SU-DHL-6 (cell line): ENCODE results near the gene VPS35L.

Experiments used
- H2AFZ ChIP-seq: fragments of 200-600 bp; sonication (generic); 2 replicates; pipeline ENCODE4 v1.6.1; 2014; ENCODE audit warnings: low read depth, mild to moderate bottlenecking, moderate library complexity, mixed read lengths, antibody characterized with exemption, low read length; ENCODE audit not compliant: severe bottlenecking
- H3F3A ChIP-seq: fragments of 200-600 bp; shearing (Covaris generic); 2 replicates; pipeline ENCODE4 v1.6.0; 2016; ENCODE audit warnings: antibody characterized with exemption, mild to moderate bottlenecking; ENCODE audit not compliant: insufficient read depth
- H3K27ac ChIP-seq: fragments of 200-600 bp; sonication (generic); 2 replicates; pipeline ENCODE4 v1.5.1; 2016; ENCODE audit warnings: low read depth, mild to moderate bottlenecking, low read length, moderate library complexity, mixed read lengths
- H3K27me3 ChIP-seq: fragments of 200-600 bp; sonication (generic), shearing (Covaris generic); 2 replicates; pipeline ENCODE4 v1.6.0; 2014; ENCODE audit warnings: mild to moderate bottlenecking, low read length
- H3K36me3 ChIP-seq: fragments of 200-600 bp; sonication (generic); 2 replicates; pipeline ENCODE4 v1.6.1; 2014; ENCODE audit warnings: mild to moderate bottlenecking, low read length, mixed read lengths
- H3K4me2 ChIP-seq: fragments of 300-600, 200-600 bp; shearing (Covaris generic), sonication (generic); 2 replicates; pipeline ENCODE4 v1.6.0; 2014; ENCODE audit warnings: low read length, low read depth, mild to moderate bottlenecking; ENCODE audit not compliant: poor library complexity, severe bottlenecking
- H3K4me3 ChIP-seq: fragments of 200-600 bp; sonication (generic); 2 replicates; pipeline ENCODE4 v1.5.1; 2014; ENCODE audit warnings: antibody characterized with exemption, low read length, mild to moderate bottlenecking, mixed read lengths; ENCODE audit not compliant: insufficient read depth, poor library complexity, severe bottlenecking
- H3K79me2 ChIP-seq: fragments of 200-600 bp; sonication (generic); 2 replicates; pipeline ENCODE4 v1.6.1; 2014; ENCODE audit warnings: mild to moderate bottlenecking, low read length, moderate library complexity; ENCODE audit not compliant: insufficient read depth
- H3K9ac ChIP-seq: fragments of 200-600 bp; sonication (generic); 2 replicates; pipeline ENCODE4 v1.7.0; 2014; ENCODE audit warnings: mild to moderate bottlenecking, low read length
- H3K9me2 ChIP-seq: fragments of 200-600 bp; sonication (generic); replicated peaks from 2 replicates; pipeline ENCODE4 v1.6.1; 2014; ENCODE audit warnings: low read length; ENCODE audit not compliant: insufficient read depth
- H3K9me3 ChIP-seq: fragments of 200-600 bp; sonication (generic); 2 replicates; pipeline ENCODE4 v1.6.1; 2014; ENCODE audit warnings: low read length, mixed read lengths; ENCODE audit not compliant: insufficient read depth
- H4K20me1 ChIP-seq: fragments of 200-600 bp; sonication (generic); 2 replicates; pipeline ENCODE4 v1.6.1; 2014; ENCODE audit warnings: low read depth, mild to moderate bottlenecking, antibody characterized with exemption, low read length, moderate library complexity, mixed read lengths
- CTCF ChIP-seq: fragments of 200-600 bp; sonication (generic); IDR thresholded peaks from one replicate; pipeline ENCODE4 v1.5.1; 2017; ENCODE audit warnings: antibody characterized with exemption, mild to moderate bottlenecking, low read length, moderate library complexity; ENCODE audit not compliant: insufficient read depth, poor library complexity, severe bottlenecking
- EZH2phosphoT487 ChIP-seq: fragments of 200-600 bp; sonication (generic), shearing (Covaris generic); conservative IDR thresholded peaks from 2 replicates; pipeline ENCODE4 v1.6.1; 2018; ENCODE audit warnings: mild to moderate bottlenecking, antibody characterized with exemption, low read length, moderate library complexity, mixed read lengths

The VPS35L gene

GRCh38 chr16:19517424-19518089, 37.9 kb upstream of the VPS35L start:
- Histone ChIP-seq H3K4me2 (no peak overlapping the region), H3K9me2 (no peaks in the 10 kb centered on the region), H3K9ac (no peak overlapping the region), H3K9me3 (no peaks in the 10 kb centered on the region), H3F3A (peaks cover 4% of the 10 kb centered on the region), H3K4me3 (no peak overlapping the region), H3K36me3 (peaks cover 18% of the 10 kb centered on the region), H3K79me2 (peaks cover 38% of the 10 kb centered on the region), H3K27me3 (no peaks in the 10 kb centered on the region), H3K27ac (no peak overlapping the region), H4K20me1 (no peaks in the 10 kb centered on the region), H2AFZ (no peak overlapping the region)
- TF ChIP-seq EZH2phosphoT487: no peak
- TF ChIP-seq CTCF: no peak

- TF ChIP-seq EZH2phosphoT487 (no peak), CTCF (no peak)
- Histone ChIP-seq H3K9ac (no peak overlapping the region), H3K9me2 (no peaks in the 10 kb centered on the region), H3F3A (peaks cover 10% of the 10 kb centered on the region), H3K9me3 (no peaks in the 10 kb centered on the region), H3K4me3 (no peak overlapping the region), H4K20me1 (no peaks in the 10 kb centered on the region), H3K27me3 (no peaks in the 10 kb centered on the region), H3K4me2 (no peak overlapping the region), H2AFZ (no peak overlapping the region), H3K36me3 (peaks cover 16% of the 10 kb centered on the region), H3K27ac (no peak overlapping the region), H3K79me2 (peaks cover 38% of the 10 kb centered on the region)
Observed at GRCh38 chr16:19518388-19518787, 37.1 kb upstream of the VPS35L start.

- Histone ChIP-seq H3K9ac (peak overlapping the region; percentile 77), H3K9me3 (no peaks in the 10 kb centered on the region), H3K79me2 (peaks cover 54% of the 10 kb centered on the region), H3K36me3 (no peaks in the 10 kb centered on the region), H3K27me3 (no peaks in the 10 kb centered on the region), H4K20me1 (no peaks in the 10 kb centered on the region), H2AFZ (no peak overlapping the region), H3K27ac (peak overlapping the region; percentile 48; the same call in 1 of the 2 replicates), H3K9me2 (no peaks in the 10 kb centered on the region), H3K4me3 (peak overlapping the region; percentile 72), H3F3A (peaks cover 10% of the 10 kb centered on the region), H3K4me2 (peak overlapping the region; percentile 72)
- TF ChIP-seq CTCF: no peak
- TF ChIP-seq EZH2phosphoT487: no peak
Observed at GRCh38 chr16:19520861-19521331, 34.6 kb upstream of the VPS35L start.
